HG02610 (cell line): Measurements from ENCODE around the gene TSEN54.
A peak's percentile ranks its signal among the peaks of the same experiment; 100 is the strongest.

Experiments used
- ATAC-seq: cut with Tn5 transposase; IDR thresholded peaks from one replicate; pipeline ENCODE4 v1.9.1; 2021; ENCODE audit warnings: mild to moderate bottlenecking, moderate library complexity; ENCODE audit not compliant: unreplicated experiment

The TSEN54 gene

GRCh38 chr17:75503976-75504346, 12.4 kb upstream of the TSEN54 start:
- no peak for ATAC-seq

- ATAC-seq = no peak
Measured at GRCh38 chr17:75504347-75505151, 11.8 kb upstream of the TSEN54 start.

GRCh38 chr17:75505152-75505409, 11.2 kb upstream of the TSEN54 start:
- no peak for ATAC-seq

- no peak for ATAC-seq
Measured at GRCh38 chr17:75505640-75506039, 10.7 kb upstream of the TSEN54 start.

- ATAC-seq = no peak
Measured at GRCh38 chr17:75506134-75506533, 10.2 kb upstream of the TSEN54 start.

GRCh38 chr17:75506888-75507287, 9.4 kb upstream of the TSEN54 start:
- no peak for ATAC-seq

- ATAC-seq = no peak
Measured at GRCh38 chr17:75507733-75508719, 8.3 kb upstream of the TSEN54 start.

- no peak for ATAC-seq
Measured at GRCh38 chr17:75508931-75509361, 7.4 kb upstream of the TSEN54 start.

- no peak for ATAC-seq
Measured at GRCh38 chr17:75509528-75510258, 6.6 kb upstream of the TSEN54 start.

- no peak for ATAC-seq
Measured at GRCh38 chr17:75511270-75511609, 5.1 kb upstream of the TSEN54 start.

GRCh38 chr17:75511610-75512575, 4.4 kb upstream of the TSEN54 start:
- ATAC-seq = no peak

GRCh38 chr17:75512926-75513640, 3.2 kb upstream of the TSEN54 start:
- no peak for ATAC-seq

GRCh38 chr17:75513641-75514000, 2.7 kb upstream of the TSEN54 start:
- no peak for ATAC-seq

GRCh38 chr17:75514299-75514918, 1.9 kb upstream of the TSEN54 start:
- ATAC-seq = no peak

- ATAC-seq = no peak
Measured at GRCh38 chr17:75514919-75515495, 1.3 kb upstream of the TSEN54 start.

- peak; percentile 33 for ATAC-seq
Measured at GRCh38 chr17:75515496-75516254, 653 bp upstream of the TSEN54 start, which contains the start of gene CASKIN2. Gene CASKIN2 (minus strand): TSS chr17:75515537. CDS start chr17:75513804, 1,733 bp downstream.

GRCh38 chr17:75516619-75517296, 430 bp downstream of the TSEN54 start:
- peak; percentile 10 for ATAC-seq
